Prostate gland (tissue), 2 donors: ENCODE measurements around the gene SMYD3.

Experiments used
- CTCF ChIP-seq, 4 experiments: fragments of 200-600 bp in 2 of 4; fragments of 450-650 bp in 2 of 4; sonication (generic) in 2 of 4; IDR thresholded peaks; 1 replicate in 3 of 4; 2 replicates in 1 of 4; pipeline ENCODE4 v1.5.1; 2016 to 2019; ENCODE audit warnings: antibody characterized with exemption in 4 of 4, mild to moderate bottlenecking in 2 of 4, moderate library complexity in 2 of 4
- POLR2A ChIP-seq: fragments of 450-650 bp; IDR thresholded peaks from one replicate; pipeline ENCODE4 v1.6.1; 2016; ENCODE audit warnings: antibody characterized with exemption, mild to moderate bottlenecking
- POLR2AphosphoS5 ChIP-seq: sonication (generic); formaldehyde crosslinking; IDR thresholded peaks from one replicate; pipeline ENCODE4 v1.6.1; 2017; ENCODE audit warnings: antibody characterized with exemption

- no peak for TF ChIP-seq CTCF (IDR thresholded peaks at IDR 0.05)
- TF ChIP-seq POLR2A = no peak
- TF ChIP-seq POLR2AphosphoS5 = no peak
Measured at GRCh38 chr1:246048693-246049092, 458.4 kb downstream of the SMYD3 start.
